Activated naive CD8-positive, alpha-beta T cell treated with anti-CD3 and anti-CD28 coated beads, Interleukin-2, amount 10 ng/mL, durations not matched to agents 7 days and 5 days (primary cell): ENCODE measurements around the gene ZBTB39. TPM values are rescaled to one million over a fixed set of nuclear protein-coding genes. Genes with fewer than 3 reads are reported as not detected.

Experiments
- ATAC-seq: fragments of 150-1000 bp; cut with Tn5 transposase; one replicate; pipeline ENCODE4 v1.10.0; 2021; ENCODE audit warnings: low read depth, moderate library complexity
- POLR2A ChIA-PET: fragments of 350-600 bp; sonication (Branson Sonifier 250); formaldehyde crosslinking; loops from one replicate; lab custom pipeline; 2021; ENCODE audit warnings: antibody characterized with exemption; lab: Charles Lee
- DNase-seq: peaks from one replicate; pipeline ENCODE4 v3.0.0; 2021
- H3K27ac Mint-ChIP-seq: one replicate; pipeline ENCODE4 v1.8.0; 2022; ENCODE audit warnings: mild to moderate bottlenecking, mixed read lengths
- H3K27me3 Mint-ChIP-seq: one replicate; pipeline ENCODE4 v1.8.0; 2022; ENCODE audit warnings: mild to moderate bottlenecking, moderate library complexity, mixed read lengths
- H3K36me3 Mint-ChIP-seq: one replicate; pipeline ENCODE4 v1.8.0; 2021; ENCODE audit warnings: mild to moderate bottlenecking, mixed read lengths
- H3K4me1 Mint-ChIP-seq: one replicate; pipeline ENCODE4 v1.8.0; 2021; ENCODE audit warnings: mixed read lengths
- H3K4me3 Mint-ChIP-seq: one replicate; pipeline ENCODE4 v1.8.0; 2022; ENCODE audit warnings: mild to moderate bottlenecking, moderate library complexity, mixed read lengths
- H3K9me3 Mint-ChIP-seq: one replicate; pipeline ENCODE4 v1.8.0; 2021; ENCODE audit warnings: mixed read lengths
- total RNA-seq, 2 experiments: library from RNA; stranded (reverse); gene quantifications; one replicate each; pipeline ENCODE4 v1.2.3, GENCODE V29; 2021

Gene ZBTB39
- total RNA-seq, 2 experiments from 2014 or later = 11.3 TPM

- DNase-seq (no peak), ATAC-seq (no peak)
- H3K27me3 Mint-ChIP-seq = no peaks in the 10 kb centered on the region
- H3K36me3 Mint-ChIP-seq = no peaks in the 10 kb centered on the region
- no peaks in the 10 kb centered on the region for H3K4me1 Mint-ChIP-seq
- peaks cover 3% of the 10 kb centered on the region for H3K9me3 Mint-ChIP-seq
- H3K4me3 Mint-ChIP-seq = no peak overlapping the region
- POLR2A ChIA-PET = no interaction called here
- H3K27ac Mint-ChIP-seq = no peak overlapping the region
These were observed 52.0 kb downstream of the ZBTB39 start for GRCh38 chr12:56954057-56954957.

GRCh38 chr12:56953314-56953713 is 53.0 kb downstream of the ZBTB39 start:
- no peaks in the 10 kb centered on the region for H3K36me3 Mint-ChIP-seq
- H3K4me3 Mint-ChIP-seq = no peak overlapping the region
- DNase-seq = no peak
- H3K9me3 Mint-ChIP-seq = peaks cover 3% of the 10 kb centered on the region
- no peak overlapping the region for H3K27ac Mint-ChIP-seq
- ATAC-seq = no peak
- POLR2A ChIA-PET = no interaction called here
- H3K27me3 Mint-ChIP-seq = no peaks in the 10 kb centered on the region
- no peaks in the 10 kb centered on the region for H3K4me1 Mint-ChIP-seq

DNA sequence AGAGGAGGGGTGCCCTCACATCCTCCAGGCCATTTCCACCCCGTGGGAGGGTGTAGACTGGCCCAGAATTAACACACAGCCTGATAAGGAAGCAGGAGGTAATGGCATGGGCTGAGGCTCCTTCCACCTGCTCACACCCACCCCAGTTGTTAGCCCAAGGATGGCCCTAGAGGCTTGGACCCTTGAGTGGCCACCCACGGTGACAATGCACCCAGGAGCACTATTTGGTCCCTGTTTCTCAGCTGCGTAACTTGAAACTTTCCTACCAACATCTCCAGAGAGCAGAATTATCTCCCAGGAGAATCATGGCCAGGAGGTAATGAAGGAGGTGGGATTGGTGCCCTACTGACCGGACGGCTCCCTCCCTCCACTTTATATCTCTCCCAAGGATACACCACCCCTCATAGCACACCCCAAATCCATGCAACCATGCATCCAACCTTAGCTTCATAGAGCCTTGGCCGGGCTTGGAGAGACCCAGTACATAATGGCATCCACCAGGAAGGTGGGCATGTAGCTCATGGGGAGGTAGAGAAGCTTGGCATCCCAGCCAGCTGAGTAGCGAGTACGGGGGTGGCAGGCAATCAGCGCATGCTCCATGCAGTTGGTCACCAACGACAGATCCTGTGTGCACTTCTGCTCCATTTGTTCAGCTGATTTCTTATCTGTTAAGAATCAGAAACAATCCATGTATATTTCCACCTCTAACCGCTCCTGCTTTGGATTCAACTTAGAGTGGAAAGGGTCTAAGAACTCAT is 54.6 kb downstream of the ZBTB39 start:
- no peak overlapping the region for H3K27ac Mint-ChIP-seq
- ATAC-seq (no peak), DNase-seq (no peak)
- no peaks in the 10 kb centered on the region for H3K9me3 Mint-ChIP-seq
- H3K36me3 Mint-ChIP-seq = no peaks in the 10 kb centered on the region
- POLR2A ChIA-PET = no interaction called here
- no peak overlapping the region for H3K4me3 Mint-ChIP-seq
- H3K27me3 Mint-ChIP-seq = peaks cover 4% of the 10 kb centered on the region
- no peaks in the 10 kb centered on the region for H3K4me1 Mint-ChIP-seq

GRCh38 chr12:56948881-56949280 is 57.5 kb downstream of the ZBTB39 start:
- H3K27ac Mint-ChIP-seq = no peak overlapping the region
- H3K4me3 Mint-ChIP-seq = no peak overlapping the region
- H3K9me3 Mint-ChIP-seq = no peaks in the 10 kb centered on the region
- H3K27me3 Mint-ChIP-seq = peaks cover 22% of the 10 kb centered on the region
- DNase-seq (no peak), ATAC-seq (no peak)
- POLR2A ChIA-PET = no interaction called here
- H3K36me3 Mint-ChIP-seq = no peaks in the 10 kb centered on the region
- H3K4me1 Mint-ChIP-seq = no peaks in the 10 kb centered on the region

Other genes starting within 250 kb of the ZBTB39 start
- gene HSD17B6, start 243.2 kb downstream of the ZBTB39 start, total RNA-seq = 1 to 10 TPM; 1.9 to 2.4 TPM
- gene SDR9C7, start 72.1 kb downstream of the ZBTB39 start, total RNA-seq = not detected
- under 1 TPM; 0.62 to 0.69 TPM for gene RDH16, start 48.9 kb downstream of the ZBTB39 start, total RNA-seq
- under 1 TPM; 0.34 to 0.53 TPM for gene TAC3, start 10.0 kb upstream of the ZBTB39 start, total RNA-seq
- 1 to 10 TPM; 1.2 to 2.1 TPM for gene MYO1A, start 43.6 kb upstream of the ZBTB39 start, total RNA-seq
- gene NEMP1, start 72.2 kb upstream of the ZBTB39 start, total RNA-seq = 10 to 100 TPM; 52.9 to 59.6 TPM
- gene NAB2, start 82.6 kb upstream of the ZBTB39 start, total RNA-seq = 10 to 100 TPM; 13.1 to 16.1 TPM
- gene STAT6, start 104.8 kb upstream of the ZBTB39 start, total RNA-seq = 100 to 1,000 TPM; 251 to 263 TPM
- gene LRP1, start 121.9 kb upstream of the ZBTB39 start, total RNA-seq = 1 to 10 TPM; 4.9 to 6.1 TPM
- gene LRP1-AS, start 141.1 kb upstream of the ZBTB39 start, total RNA-seq = not detected
- 1 to 10 TPM; 1.7 to 2.4 TPM for gene NXPH4, start 210.2 kb upstream of the ZBTB39 start, total RNA-seq
- gene SHMT2, start 223.2 kb upstream of the ZBTB39 start, total RNA-seq = 100 to 1,000 TPM; 142 to 159 TPM
- gene STAC3, start 244.6 kb upstream of the ZBTB39 start, total RNA-seq = 10 to 100 TPM; 10.7 to 11.4 TPM